ENCODE results near the gene PYDC1.

The PYDC1 gene

DNA sequence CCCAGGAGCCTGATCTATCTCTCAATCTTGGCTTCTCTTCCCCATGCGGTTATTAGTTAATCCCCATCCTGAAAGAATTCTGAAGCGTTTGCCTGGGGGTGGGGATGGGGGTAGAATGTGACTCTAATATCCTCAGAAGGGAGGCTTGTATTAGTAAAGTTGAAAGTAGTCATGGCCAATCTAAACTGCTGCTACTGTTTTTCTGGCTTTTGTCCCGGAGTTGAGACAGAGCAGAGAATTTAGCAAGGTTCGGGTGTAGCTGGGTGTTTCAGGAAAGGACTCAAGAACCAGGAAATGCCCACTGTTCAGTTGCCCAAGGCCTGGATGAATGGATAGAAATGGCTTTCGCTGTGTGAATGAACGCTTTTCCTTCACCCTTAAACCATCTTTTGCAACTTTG lies 25.3 kb upstream of the PYDC1 start:
- TF ChIP-seq, protein P1, sequence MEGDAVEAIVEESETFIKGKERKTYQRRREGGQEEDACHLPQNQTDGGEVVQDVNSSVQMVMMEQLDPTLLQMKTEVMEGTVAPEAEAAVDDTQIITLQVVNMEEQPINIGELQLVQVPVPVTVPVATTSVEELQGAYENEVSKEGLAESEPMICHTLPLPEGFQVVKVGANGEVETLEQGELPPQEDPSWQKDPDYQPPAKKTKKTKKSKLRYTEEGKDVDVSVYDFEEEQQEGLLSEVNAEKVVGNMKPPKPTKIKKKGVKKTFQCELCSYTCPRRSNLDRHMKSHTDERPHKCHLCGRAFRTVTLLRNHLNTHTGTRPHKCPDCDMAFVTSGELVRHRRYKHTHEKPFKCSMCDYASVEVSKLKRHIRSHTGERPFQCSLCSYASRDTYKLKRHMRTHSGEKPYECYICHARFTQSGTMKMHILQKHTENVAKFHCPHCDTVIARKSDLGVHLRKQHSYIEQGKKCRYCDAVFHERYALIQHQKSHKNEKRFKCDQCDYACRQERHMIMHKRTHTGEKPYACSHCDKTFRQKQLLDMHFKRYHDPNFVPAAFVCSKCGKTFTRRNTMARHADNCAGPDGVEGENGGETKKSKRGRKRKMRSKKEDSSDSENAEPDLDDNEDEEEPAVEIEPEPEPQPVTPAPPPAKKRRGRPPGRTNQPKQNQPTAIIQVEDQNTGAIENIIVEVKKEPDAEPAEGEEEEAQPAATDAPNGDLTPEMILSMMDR (IDR thresholded peaks at IDR 0.05; ENCODE audit: low read depth, low read length) = no peak
- no peak for DNase-seq (ENCODE audit: extremely low read depth, low read depth)

DNA sequence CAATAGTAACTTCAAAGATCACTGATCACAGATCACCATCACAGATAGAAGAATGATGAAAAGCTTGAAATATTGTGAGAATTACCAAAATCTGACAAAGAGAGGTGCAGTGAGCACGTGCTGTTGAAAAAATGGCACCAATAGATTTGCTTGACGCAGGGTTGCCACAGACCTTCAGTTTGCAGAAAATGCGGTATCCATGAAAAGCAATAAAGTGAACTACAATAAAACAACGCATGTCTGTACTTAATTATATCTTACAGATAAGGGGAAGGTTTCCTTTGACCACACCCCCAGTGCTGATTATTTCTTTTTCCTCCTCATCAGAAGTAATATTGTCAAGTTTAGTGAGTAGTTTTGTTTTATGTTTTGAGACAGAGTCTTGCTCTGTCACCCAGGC lies 21.1 kb upstream of the PYDC1 start:
- no peak for DNase-seq (ENCODE audit: extremely low read depth, low read depth)
- TF ChIP-seq, protein P1 (IDR thresholded peaks at IDR 0.05; ENCODE audit: low read depth, low read length) = no peak

DNA sequence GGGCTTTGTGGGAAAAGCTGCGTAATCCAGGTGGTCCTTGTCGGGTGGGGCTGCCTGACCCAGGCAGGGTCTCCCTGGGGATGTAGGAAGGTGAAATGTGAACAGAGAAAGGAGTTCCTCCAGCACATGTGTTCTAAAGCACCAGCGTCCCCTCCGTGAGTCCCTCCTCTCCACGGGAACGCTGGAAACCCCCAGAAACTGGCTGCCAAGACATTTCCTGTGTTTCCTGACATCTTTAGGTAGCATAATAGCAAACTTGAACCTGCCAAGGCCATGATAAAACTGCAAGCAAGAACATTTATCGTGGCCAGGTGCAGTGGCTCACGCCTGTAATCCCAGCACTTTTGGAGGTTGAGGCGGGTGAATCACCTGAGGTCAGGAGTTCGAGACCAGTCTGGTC lies 12.6 kb upstream of the PYDC1 start:
- no peak for DNase-seq (ENCODE audit: extremely low read depth, low read depth)
- TF ChIP-seq, protein P1 (IDR thresholded peaks at IDR 0.05; ENCODE audit: low read depth, low read length) = no peak

DNA sequence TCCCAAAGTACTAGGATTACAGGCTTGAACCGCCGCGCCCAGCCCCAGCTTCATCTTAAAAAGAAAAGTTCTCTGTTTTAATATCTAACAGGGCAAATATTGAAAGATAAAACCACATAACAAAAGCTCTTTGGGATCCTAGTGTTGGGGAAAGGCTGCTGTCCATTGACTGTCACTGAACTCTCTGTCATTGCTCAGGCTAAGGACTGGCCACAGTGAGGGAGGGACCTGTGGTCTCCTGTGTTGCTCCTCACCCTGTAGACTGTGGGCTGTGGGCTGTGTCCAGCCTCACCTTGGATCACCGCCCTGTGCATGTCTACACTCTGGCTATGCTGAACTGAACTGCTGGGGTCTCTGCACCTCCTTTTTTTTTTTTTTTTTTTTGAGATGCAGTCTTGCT lies 11.3 kb upstream of the PYDC1 start:
- TF ChIP-seq, protein P1 (IDR thresholded peaks at IDR 0.05; ENCODE audit: low read depth, low read length) = no peak

DNA sequence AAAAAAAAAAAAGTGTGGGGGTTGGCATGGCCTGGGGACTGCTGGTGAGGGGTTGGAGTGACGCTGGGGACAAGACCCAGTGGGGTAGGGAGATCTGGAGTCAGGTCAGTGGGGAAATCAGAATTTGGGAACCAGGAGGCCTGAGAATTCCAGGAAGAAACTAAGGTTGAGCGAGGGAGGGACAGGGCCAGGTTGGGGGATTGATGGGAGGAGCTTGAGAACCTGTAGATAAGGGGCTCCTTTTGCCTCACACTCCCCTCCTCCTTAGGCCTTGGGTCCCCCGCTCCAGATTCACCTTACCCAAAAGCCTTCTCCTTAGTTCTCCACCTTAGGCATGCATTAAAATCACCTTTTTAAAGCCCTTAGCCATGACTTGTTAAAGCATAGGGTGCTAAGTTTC lies 8.3 kb upstream of the PYDC1 start:
- TF ChIP-seq, protein P1 (IDR thresholded peaks at IDR 0.05; ENCODE audit: low read depth, low read length) = no peak
- no peak for DNase-seq (ENCODE audit: extremely low read depth, low read depth)

More for the DNA sequence above, 11.3 kb upstream of the PYDC1 start:
- DNase-seq (ENCODE audit: extremely low read depth, low read depth) = no peak

DNA sequence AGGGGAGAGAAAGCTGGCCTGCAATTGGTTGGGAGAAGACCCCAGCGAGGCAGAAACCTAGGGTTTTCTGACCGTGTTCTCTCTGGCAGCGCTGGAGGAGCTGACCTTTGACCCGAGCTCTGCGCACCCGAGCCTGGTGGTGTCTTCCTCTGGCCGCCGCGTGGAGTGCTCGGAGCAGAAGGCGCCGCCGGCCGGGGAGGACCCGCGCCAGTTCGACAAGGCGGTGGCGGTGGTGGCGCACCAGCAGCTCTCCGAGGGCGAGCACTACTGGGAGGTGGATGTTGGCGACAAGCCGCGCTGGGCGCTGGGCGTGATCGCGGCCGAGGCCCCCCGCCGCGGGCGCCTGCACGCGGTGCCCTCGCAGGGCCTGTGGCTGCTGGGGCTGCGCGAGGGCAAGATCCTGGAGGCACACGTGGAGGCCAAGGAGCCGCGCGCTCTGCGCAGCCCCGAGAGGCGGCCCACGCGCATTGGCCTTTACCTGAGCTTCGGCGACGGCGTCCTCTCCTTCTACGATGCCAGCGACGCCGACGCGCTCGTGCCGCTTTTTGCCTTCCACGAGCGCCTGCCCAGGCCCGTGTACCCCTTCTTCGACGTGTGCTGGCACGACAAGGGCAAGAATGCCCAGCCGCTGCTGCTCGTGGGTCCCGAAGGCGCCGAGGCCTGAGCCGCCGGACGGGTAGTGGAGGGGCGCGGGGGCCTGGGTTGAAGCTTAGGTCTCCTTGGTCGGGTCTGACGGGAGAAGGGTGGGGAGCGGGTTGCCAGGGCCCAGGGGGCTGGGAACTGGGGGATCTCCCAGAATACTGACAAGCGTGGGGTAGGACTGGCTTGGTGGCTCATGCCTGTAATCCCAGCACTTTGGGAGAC lies 7.4 kb upstream of the PYDC1 start:
- DNase-seq (ENCODE audit: extremely low read depth, low read depth) = no peak
- TF ChIP-seq, protein P1 (IDR thresholded peaks at IDR 0.05; ENCODE audit: low read depth, low read length) = no peak

DNA sequence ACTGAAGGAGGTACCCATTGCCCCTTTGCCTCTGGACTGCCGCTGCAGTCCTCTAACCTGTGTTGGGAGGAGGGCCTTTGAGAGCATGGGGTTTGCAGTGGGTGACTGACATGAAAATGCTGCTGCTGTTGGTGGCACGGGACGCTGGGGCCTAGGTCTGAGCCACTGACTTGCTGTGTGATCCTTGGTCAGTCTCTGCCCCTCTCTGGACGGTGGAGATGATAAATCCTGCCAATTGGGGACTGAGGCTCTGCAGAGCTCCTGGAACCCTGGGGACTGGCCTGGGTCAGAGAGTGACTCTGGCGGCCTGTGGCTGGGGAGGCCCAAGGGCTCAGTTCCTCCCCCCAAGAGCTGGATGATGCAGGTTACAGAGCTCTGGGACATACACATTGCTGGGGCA lies 6.1 kb upstream of the PYDC1 start:
- no peak for DNase-seq (ENCODE audit: extremely low read depth, low read depth)
- TF ChIP-seq, protein P1 (IDR thresholded peaks at IDR 0.05; ENCODE audit: low read depth, low read length) = no peak

All from AG09319 (cell line).